Measurements from ENCODE around the gene DPEP3.
"Not testable (repeated sequence)": the region's sequence is repeated elsewhere in the genome, so short reads cannot be mapped to it uniquely, and the experiment has no call there.

The DPEP3 gene

GRCh38 chr16:67942200-67942509 lies 38.1 kb downstream of the DPEP3 start:
- TF ChIP-seq YY1 (IDR thresholded peaks at IDR 0.05; ENCODE audit: insufficient read depth, insufficient read length) = no peak
- no peak for TF ChIP-seq ZNF274 (IDR thresholded peaks at IDR 0.05; ENCODE audit: low read depth, low read length)
- TF ChIP-seq SUZ12 (IDR thresholded peaks at IDR 0.05; ENCODE audit: extremely low read depth, insufficient read depth, insufficient read length) = no peak
- H3K36me3 ChIP-seq (ENCODE audit: insufficient read depth, insufficient read length, low read length) = peaks cover 84% of the 10 kb centered on the region
- DNase-seq (ENCODE audit: low read depth, low spot score) = peak; percentile 30
- H3K4me1 ChIP-seq (ENCODE audit: insufficient read depth, insufficient read length) = peaks cover 13% of the 10 kb centered on the region
- no peak overlapping the region for H3K9ac ChIP-seq (ENCODE audit: insufficient read length, low read depth)
- H3K27me3 ChIP-seq (ENCODE audit: insufficient read depth, insufficient read length) = no peaks in the 10 kb centered on the region
- no peak overlapping the region for H3K4me3 ChIP-seq (ENCODE audit: insufficient read length, low read depth)
- no peaks in the 10 kb centered on the region for H3K9me3 ChIP-seq (ENCODE audit: insufficient read depth, low read length)

DNA sequence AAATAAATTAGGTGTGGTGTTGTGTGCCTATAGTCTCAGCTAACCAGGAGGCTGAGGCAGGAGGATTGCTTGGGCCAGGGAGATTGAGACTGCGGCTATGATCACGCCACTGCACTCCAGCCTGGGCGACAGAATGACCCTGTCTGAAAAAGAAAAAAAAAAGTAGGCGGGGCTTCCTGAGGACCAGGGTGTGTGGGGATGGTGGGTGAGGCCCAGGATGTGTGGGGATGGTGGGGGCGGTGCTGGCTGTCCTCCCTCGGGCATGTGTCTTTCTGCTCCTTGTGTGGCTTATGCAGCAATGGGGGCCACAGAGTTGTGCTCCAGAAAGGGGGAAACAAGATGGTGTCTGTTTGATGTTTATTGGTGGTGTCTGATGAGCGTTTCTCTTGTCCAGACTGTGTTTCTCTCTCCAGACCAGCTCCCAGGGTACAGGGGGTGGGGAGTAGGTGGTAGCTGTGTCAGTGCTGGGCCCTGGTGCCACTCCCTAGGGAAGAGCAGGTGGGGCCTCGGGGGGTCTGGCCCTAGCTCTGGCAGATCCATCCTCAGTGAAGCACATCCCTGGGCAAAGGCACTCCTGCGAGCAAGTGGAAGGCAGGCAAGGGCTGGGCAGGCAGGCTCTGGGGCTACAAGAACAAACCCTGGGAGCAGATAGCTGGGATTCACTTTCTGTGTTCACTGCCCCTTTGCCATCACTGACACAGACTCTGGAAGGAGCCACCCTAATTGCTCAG lies 38.7 kb downstream of the DPEP3 start:
- Histone ChIP-seq H3K27me3 (ENCODE audit: insufficient read depth, insufficient read length) (no peaks in the 10 kb centered on the region), H3K9ac (ENCODE audit: insufficient read length, low read depth) (no peak overlapping the region), H3K36me3 (ENCODE audit: insufficient read depth, insufficient read length, low read length) (peaks cover 79% of the 10 kb centered on the region)

GRCh38 chr16:67940446-67941089 lies 39.7 kb downstream of the DPEP3 start:
- DNase-seq (ENCODE audit: low read depth, low spot score) = no peak
- H3K4me3 ChIP-seq (ENCODE audit: insufficient read length, low read depth) = no peak overlapping the region
- peaks cover 13% of the 10 kb centered on the region for H3K4me1 ChIP-seq (ENCODE audit: insufficient read depth, insufficient read length)
- peaks cover 68% of the 10 kb centered on the region for H3K36me3 ChIP-seq (ENCODE audit: insufficient read depth, insufficient read length, low read length)
- H3K27me3 ChIP-seq (ENCODE audit: insufficient read depth, insufficient read length) = no peaks in the 10 kb centered on the region
- H3K9me3 ChIP-seq (ENCODE audit: insufficient read depth, low read length) = no peaks in the 10 kb centered on the region
- TF ChIP-seq SUZ12 (IDR thresholded peaks at IDR 0.05; ENCODE audit: extremely low read depth, insufficient read depth, insufficient read length) (no peak), YY1 (IDR thresholded peaks at IDR 0.05; ENCODE audit: insufficient read depth, insufficient read length) (no peak), ZNF274 (IDR thresholded peaks at IDR 0.05; ENCODE audit: low read depth, low read length) (no peak)
- no peak overlapping the region for H3K9ac ChIP-seq (ENCODE audit: insufficient read length, low read depth)

More for the DNA sequence above, 38.7 kb downstream of the DPEP3 start:
- DNase-seq (ENCODE audit: low read depth, low spot score) = no peak
- Histone ChIP-seq H3K4me3 (ENCODE audit: insufficient read length, low read depth) (no peak overlapping the region), H3K4me1 (ENCODE audit: insufficient read depth, insufficient read length) (peaks cover 13% of the 10 kb centered on the region), H3K9me3 (ENCODE audit: insufficient read depth, low read length) (no peaks in the 10 kb centered on the region)
- TF ChIP-seq ZNF274 (IDR thresholded peaks at IDR 0.05; ENCODE audit: low read depth, low read length) = no peak
- no peak for TF ChIP-seq SUZ12 (IDR thresholded peaks at IDR 0.05; ENCODE audit: extremely low read depth, insufficient read depth, insufficient read length)
- TF ChIP-seq YY1 (IDR thresholded peaks at IDR 0.05; ENCODE audit: insufficient read depth, insufficient read length) = no peak

DNA sequence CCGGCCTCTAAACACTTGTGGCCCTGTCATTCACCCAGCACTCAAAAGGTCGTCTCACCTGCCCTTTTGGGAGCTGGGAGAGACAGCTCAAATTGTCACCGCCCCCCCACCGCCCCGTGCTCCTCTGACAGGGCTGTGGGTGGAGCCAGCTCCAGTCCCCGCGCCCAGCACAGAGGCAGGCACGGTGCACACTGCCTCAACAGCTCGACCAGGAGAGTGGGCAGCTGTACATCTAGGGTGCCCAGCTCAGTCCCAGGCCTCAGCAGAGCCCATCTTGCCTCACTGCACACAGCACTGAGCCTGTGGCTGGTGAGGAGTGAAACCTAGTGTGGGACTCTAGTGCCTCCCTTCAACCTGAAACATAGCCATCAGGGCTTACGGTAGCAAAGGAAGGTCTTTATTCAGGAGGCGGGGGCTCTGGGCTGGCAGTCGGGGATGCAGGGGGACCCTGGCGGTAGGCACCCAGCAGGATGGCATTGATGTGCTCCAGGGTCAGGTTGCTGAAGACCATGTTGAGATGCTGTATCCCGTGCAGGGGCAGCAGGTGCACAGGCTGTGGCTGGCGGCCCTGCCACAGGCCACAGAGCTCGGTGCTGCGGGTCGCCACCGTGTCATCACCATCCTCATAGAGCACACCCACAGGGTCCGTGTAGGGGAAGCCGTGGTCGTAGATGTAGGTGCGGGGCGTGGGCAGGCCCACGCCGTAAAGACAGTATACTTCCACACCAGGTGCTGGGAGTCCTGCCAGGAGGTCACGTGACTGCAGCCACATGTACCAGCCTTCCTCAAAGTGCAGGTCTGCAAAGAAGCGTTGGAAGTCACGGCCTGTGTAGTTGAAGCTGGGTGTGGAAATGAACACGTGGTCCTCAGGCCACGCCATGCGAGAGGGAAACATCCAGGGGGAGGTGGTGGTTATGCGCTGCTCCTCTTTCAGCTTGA lies 40.5 kb downstream of the DPEP3 start:
- no peak overlapping the region for H3K4me3 ChIP-seq (ENCODE audit: insufficient read length, low read depth)
- H3K36me3 ChIP-seq (ENCODE audit: insufficient read depth, insufficient read length, low read length) = peaks cover 60% of the 10 kb centered on the region
- no peak for DNase-seq (ENCODE audit: low read depth, low spot score)
- H3K9me3 ChIP-seq (ENCODE audit: insufficient read depth, low read length) = no peaks in the 10 kb centered on the region
- no peak overlapping the region for H3K9ac ChIP-seq (ENCODE audit: insufficient read length, low read depth)
- peaks cover 16% of the 10 kb centered on the region for H3K4me1 ChIP-seq (ENCODE audit: insufficient read depth, insufficient read length)
- no peaks in the 10 kb centered on the region for H3K27me3 ChIP-seq (ENCODE audit: insufficient read depth, insufficient read length)
- TF ChIP-seq YY1 (IDR thresholded peaks at IDR 0.05; ENCODE audit: insufficient read depth, insufficient read length) = no peak
- no peak for TF ChIP-seq SUZ12 (IDR thresholded peaks at IDR 0.05; ENCODE audit: extremely low read depth, insufficient read depth, insufficient read length)

DNA sequence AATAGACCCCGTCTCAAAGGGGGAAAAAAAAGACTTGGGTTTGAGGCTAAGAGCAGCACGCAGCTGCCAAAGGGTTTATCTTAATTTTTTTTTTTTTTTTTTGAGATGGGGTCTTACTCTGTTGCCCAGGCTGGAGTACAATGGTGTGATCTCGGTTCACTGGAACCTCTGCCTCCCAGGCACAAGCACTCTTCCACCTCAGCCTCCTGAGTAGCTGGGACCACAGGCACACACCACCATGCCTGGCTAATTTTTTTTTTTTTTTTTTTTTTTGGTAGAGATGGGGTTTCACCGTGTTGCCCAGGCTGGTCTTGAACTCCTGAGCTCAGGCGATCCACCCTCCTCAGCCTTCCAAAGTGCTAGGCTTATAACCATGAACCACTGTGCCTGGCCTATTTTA lies 42.6 kb downstream of the DPEP3 start:
- H3K9me3 ChIP-seq (ENCODE audit: insufficient read depth, low read length); H3K27me3 ChIP-seq (ENCODE audit: insufficient read depth, insufficient read length); H3K9ac ChIP-seq (ENCODE audit: insufficient read length, low read depth); DNase-seq (ENCODE audit: low read depth, low spot score); H3K4me3 ChIP-seq (ENCODE audit: insufficient read length, low read depth): not testable (repeated sequence)
- Histone ChIP-seq H3K36me3 (ENCODE audit: insufficient read depth, insufficient read length, low read length) (peaks cover 49% of the 10 kb centered on the region), H3K4me1 (ENCODE audit: insufficient read depth, insufficient read length) (peaks cover 13% of the 10 kb centered on the region)

DNA sequence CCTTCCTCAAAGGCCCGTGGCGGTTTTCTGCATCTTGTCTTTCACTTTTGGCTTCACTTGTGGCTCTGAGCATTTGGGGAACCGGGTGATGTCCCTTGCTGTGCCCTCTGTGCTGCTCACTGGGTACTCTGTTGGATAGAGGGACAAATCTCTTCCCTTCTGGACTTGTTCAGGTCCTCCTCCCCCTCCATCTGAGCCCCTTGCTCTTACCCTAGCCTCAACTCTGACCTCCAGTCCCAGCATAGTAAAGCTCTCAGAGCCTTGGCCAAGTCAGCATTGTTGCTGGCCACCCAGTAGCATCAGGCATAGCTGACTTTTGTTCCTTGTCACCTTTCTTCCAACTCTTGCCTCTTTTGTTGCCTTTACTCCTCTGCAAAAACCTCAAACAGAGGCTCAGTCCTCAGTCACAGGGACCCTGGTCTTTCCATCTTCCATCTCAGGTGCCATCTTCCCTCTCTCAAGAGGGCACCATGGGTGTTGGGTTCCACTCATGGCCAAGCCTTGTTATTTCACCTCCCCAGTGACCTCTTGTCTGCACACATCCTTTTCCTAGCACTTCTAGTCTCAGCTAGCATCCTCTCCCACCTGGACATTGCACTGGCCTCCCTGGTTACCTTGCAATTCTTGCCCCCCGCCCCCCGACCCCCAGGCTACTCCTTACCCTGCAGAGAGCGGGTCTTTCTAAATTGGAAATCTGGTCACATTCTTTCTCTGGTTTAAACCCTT lies 43.3 kb downstream of the DPEP3 start:
- peak overlapping the region; percentile 95 for H3K4me3 ChIP-seq (ENCODE audit: insufficient read length, low read depth)
- no peak for TF ChIP-seq YY1 (IDR thresholded peaks at IDR 0.05; ENCODE audit: insufficient read depth, insufficient read length)
- H3K27me3 ChIP-seq (ENCODE audit: insufficient read depth, insufficient read length) = no peaks in the 10 kb centered on the region
- peak overlapping the region; percentile 89 for H3K9ac ChIP-seq (ENCODE audit: insufficient read length, low read depth)
- peaks cover 48% of the 10 kb centered on the region for H3K36me3 ChIP-seq (ENCODE audit: insufficient read depth, insufficient read length, low read length)
- H3K4me1 ChIP-seq (ENCODE audit: insufficient read depth, insufficient read length) = peaks cover 11% of the 10 kb centered on the region
- no peaks in the 10 kb centered on the region for H3K9me3 ChIP-seq (ENCODE audit: insufficient read depth, low read length)
- DNase-seq (ENCODE audit: low read depth, low spot score) = no peak
